Measurements from ENCODE around the gene ZFTA. TPM values are rescaled to one million over a fixed set of nuclear protein-coding genes. Genes with fewer than 3 reads are reported as not detected.

The ZFTA gene
- total RNA-seq, 1 experiment from 2014 or later, result 44.7 TPM

DNA sequence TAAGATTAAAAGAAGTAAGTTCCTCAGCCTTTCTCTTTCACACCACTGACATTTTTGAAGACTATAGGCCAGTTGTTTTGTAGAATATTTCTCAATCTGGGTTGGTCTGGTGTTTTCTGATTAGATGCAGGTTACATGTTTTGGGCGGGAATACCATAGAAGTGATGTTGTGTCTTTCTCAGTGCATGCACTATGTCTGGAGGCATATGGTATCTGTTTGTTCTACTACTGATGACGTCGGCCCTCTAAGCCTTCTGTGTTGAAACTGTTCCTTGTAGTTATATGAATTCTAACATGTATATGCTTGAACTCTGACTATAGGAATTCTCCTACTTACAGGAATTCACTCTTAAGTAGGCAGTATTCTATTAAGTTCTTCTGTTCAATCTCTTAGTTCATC, 21.6 kb downstream of the ZFTA start:
- TF ChIP-seq E2F4 (CRISPR knock-in tag; IDR thresholded peaks at IDR 0.05; ENCODE audit: borderline replicate concordance, low read depth) (no peak), MYBL2 (CRISPR knock-in tag; IDR thresholded peaks at IDR 0.05) (no peak), JAZF1 (CRISPR knock-in tag; IDR thresholded peaks at IDR 0.05) (no peak)
- Mint-ChIP-seq H3K4me3 (no peak overlapping the region), H3K9me3 (no peaks in the 10 kb centered on the region), H3K27me3 (ENCODE audit: low read depth) (no peaks in the 10 kb centered on the region), H3K36me3 (peaks cover 18% of the 10 kb centered on the region), H3K27ac (peak overlapping the region; percentile 15; the same call in 1 of the 2 replicates), H3K4me1 (peaks cover 19% of the 10 kb centered on the region)
- no peak for DNase-seq (ENCODE audit: low spot score)
- ChIA-PET CTCF (no interaction called here), POLR2A (no interaction called here)
- ATAC-seq, result no peak

DNA sequence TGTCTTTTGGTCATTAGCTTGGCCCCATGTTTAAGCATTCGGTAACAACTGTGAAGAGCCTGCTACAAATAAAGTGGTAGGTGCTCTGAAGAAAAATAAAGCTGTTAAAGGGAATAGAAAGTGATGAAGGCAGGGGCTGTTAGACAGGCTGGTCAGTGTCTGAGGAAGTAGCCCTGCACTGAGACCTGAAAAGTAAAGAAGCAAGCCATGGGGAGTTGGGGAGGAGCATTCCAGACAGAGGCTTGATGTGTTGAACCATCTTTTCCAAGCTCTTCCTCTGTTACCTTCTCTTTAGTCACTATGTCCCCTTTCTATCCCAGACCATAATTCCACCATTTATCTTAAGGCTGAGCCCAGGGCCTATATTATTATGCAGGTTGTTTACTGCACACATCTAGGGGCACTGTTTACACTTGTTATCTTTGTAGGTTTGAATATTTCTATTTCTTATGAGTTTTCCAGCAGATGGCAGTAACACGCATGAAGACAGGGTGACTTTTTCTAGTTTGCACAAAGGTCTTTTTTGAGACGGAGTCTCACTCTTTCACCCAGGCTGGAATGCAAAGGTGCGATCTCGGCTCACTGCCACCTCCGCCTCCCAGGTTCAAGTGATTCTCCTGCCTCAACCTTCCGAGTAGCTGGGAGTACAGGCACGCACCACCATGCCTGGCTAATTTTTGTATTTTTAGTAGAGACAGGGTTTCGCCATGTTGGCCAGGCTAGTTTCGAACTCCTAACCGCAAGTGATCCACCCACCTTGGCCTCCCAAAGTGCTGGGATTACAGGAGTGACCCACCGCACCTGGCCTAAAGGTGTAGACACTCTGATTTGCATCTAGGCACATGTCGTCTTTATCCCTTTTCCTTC, 23.0 kb downstream of the ZFTA start:
- Mint-ChIP-seq H3K9me3 (no peaks in the 10 kb centered on the region), H3K4me1 (peaks cover 19% of the 10 kb centered on the region), H3K27me3 (ENCODE audit: low read depth) (no peaks in the 10 kb centered on the region), H3K27ac (peak overlapping the region; percentile 79), H3K4me3 (no peak overlapping the region), H3K36me3 (peaks cover 9% of the 10 kb centered on the region; the same call in 1 of the 2 replicates)
- ATAC-seq, result no peak
- TF ChIP-seq CDX4 (CRISPR knock-in tag; IDR thresholded peaks at IDR 0.05; ENCODE audit: borderline replicate concordance) (no peak), CREB1 (CRISPR knock-in tag; IDR thresholded peaks at IDR 0.05) (no peak), ZNF138 (CRISPR knock-in tag; conservative IDR thresholded peaks at IDR 0.05) (no peak), ESRRA (CRISPR knock-in tag; IDR thresholded peaks at IDR 0.05; ENCODE audit: borderline replicate concordance) (no peak), JAZF1 (CRISPR knock-in tag; IDR thresholded peaks at IDR 0.05) (no peak), ATF1 (CRISPR knock-in tag; IDR thresholded peaks at IDR 0.05) (no peak), NFE2L1 (CRISPR knock-in tag; IDR thresholded peaks at IDR 0.05) (no peak), NFYB (CRISPR knock-in tag; conservative IDR thresholded peaks at IDR 0.05; ENCODE audit: low read depth) (no peak)
- TF ChIP-seq, protein P1, sequence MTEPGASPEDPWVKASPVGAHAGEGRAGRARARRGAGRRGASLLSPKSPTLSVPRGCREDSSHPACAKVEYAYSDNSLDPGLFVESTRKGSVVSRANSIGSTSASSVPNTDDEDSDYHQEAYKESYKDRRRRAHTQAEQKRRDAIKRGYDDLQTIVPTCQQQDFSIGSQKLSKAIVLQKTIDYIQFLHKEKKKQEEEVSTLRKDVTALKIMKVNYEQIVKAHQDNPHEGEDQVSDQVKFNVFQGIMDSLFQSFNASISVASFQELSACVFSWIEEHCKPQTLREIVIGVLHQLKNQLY (CRISPR knock-in tag; IDR thresholded peaks at IDR 0.05), result no peak
- TF ChIP-seq, protein P2, sequence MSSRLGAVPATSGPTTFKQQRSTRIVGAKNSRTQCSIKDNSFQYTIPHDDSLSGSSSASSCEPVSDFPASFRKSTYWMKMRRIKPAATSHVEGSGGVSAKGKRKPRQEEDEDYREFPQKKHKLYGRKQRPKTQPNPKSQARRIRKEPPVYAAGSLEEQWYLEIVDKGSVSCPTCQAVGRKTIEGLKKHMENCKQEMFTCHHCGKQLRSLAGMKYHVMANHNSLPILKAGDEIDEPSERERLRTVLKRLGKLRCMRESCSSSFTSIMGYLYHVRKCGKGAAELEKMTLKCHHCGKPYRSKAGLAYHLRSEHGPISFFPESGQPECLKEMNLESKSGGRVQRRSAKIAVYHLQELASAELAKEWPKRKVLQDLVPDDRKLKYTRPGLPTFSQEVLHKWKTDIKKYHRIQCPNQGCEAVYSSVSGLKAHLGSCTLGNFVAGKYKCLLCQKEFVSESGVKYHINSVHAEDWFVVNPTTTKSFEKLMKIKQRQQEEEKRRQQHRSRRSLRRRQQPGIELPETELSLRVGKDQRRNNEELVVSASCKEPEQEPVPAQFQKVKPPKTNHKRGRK (CRISPR knock-in tag; IDR thresholded peaks at IDR 0.05; ENCODE audit: borderline replicate concordance), result no peak
- POLR2A ChIA-PET, result no interaction called here
- CTCF ChIA-PET, result interaction anchor here (0.5 to 1.7 kb wide), 5 partner anchors 10 to 189 kb away, joined by 3 to 7 read pairs (median 3); no protein-coding TSS in a partner anchor
- DNase-seq (ENCODE audit: low spot score), result no peak

DNA sequence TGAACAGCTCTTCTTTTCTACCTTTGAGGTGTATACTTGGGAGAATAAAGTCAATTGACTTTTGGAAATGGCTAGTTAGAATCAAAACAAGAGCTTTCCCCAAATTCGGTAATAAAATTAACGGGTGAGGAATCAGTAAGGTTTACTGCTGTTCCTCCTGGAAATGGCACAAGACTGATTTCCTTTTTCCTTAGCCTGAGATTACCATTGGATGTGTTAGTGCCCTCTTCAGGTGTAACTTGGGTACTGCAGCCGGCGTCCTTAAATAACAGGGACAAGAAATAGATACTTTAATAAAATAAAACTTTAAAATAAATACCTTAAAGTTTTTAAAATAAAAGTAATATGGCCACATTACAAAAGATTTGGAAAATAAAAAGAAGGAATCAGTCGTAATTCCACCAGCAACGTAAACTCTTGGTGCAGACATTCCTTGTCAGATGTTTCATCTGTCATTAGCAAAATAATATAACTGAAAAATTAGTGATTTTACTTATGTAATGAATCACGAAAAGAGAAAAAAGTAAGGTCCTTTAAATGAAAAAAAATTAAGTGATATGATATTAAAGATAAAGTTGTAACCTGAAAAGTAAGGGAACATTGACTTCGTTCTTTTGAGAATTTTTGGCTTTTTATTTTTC, 29.7 kb downstream of the ZFTA start:
- no peak for TF ChIP-seq FOXP4 (CRISPR knock-in tag; IDR thresholded peaks at IDR 0.05)
- no peak for TF ChIP-seq RELA (CRISPR knock-in tag; IDR thresholded peaks at IDR 0.05; ENCODE audit: borderline replicate concordance)
- no peak for TF ChIP-seq NFE2L1 (CRISPR knock-in tag; IDR thresholded peaks at IDR 0.05)
- TF ChIP-seq, protein P3, sequence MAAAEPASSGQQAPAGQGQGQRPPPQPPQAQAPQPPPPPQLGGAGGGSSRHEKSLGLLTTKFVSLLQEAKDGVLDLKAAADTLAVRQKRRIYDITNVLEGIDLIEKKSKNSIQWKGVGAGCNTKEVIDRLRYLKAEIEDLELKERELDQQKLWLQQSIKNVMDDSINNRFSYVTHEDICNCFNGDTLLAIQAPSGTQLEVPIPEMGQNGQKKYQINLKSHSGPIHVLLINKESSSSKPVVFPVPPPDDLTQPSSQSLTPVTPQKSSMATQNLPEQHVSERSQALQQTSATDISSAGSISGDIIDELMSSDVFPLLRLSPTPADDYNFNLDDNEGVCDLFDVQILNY (CRISPR knock-in tag; IDR thresholded peaks at IDR 0.05), result no peak
- TF ChIP-seq, protein P4, sequence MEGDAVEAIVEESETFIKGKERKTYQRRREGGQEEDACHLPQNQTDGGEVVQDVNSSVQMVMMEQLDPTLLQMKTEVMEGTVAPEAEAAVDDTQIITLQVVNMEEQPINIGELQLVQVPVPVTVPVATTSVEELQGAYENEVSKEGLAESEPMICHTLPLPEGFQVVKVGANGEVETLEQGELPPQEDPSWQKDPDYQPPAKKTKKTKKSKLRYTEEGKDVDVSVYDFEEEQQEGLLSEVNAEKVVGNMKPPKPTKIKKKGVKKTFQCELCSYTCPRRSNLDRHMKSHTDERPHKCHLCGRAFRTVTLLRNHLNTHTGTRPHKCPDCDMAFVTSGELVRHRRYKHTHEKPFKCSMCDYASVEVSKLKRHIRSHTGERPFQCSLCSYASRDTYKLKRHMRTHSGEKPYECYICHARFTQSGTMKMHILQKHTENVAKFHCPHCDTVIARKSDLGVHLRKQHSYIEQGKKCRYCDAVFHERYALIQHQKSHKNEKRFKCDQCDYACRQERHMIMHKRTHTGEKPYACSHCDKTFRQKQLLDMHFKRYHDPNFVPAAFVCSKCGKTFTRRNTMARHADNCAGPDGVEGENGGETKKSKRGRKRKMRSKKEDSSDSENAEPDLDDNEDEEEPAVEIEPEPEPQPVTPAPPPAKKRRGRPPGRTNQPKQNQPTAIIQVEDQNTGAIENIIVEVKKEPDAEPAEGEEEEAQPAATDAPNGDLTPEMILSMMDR (IDR thresholded peaks at IDR 0.05), result peak; percentile 92
- Mint-ChIP-seq H3K4me3 (no peak overlapping the region), H3K9me3 (no peaks in the 10 kb centered on the region), H3K36me3 (no peaks in the 10 kb centered on the region), H3K27ac (peak overlapping the region; percentile 92), H3K4me1 (peaks cover 6% of the 10 kb centered on the region), H3K27me3 (ENCODE audit: low read depth) (no peaks in the 10 kb centered on the region)
- CTCF ChIA-PET, result interaction anchor here (0.5 to 3.5 kb wide), 11 partner anchors 23 to 353 kb away, joined by 3 to 11 read pairs (median 5); partner anchors contain the start of genes ATL3, MARK2 and RTN3
- peak; percentile 60 for ATAC-seq
- POLR2A ChIA-PET, result no interaction called here
- DNase-seq (ENCODE audit: low spot score), result peak; percentile 81
